BJ (cell line): ENCODE measurements around the gene RAB13. TPM values are rescaled to one million over a fixed set of nuclear protein-coding genes. Genes with fewer than 3 reads are reported as not detected.

Experiments used
- CTCF ChIA-PET: fragments of 350-600 bp; formaldehyde crosslinking; extraction: SDS; loops from one replicate; lab custom pipeline; 2021; ENCODE audit warnings: antibody characterized with exemption, inconsistent platforms; lab: Yijun Ruan, JAX
- POLR2A ChIA-PET: fragments of 300-600 bp; sonication (Branson Sonifier 250); formaldehyde crosslinking; extraction: SDS; loops from one replicate; lab custom pipeline; 2021; ENCODE audit warnings: antibody characterized with exemption; lab: Charles Lee
- DNase-seq: peaks from one replicate; pipeline ENCODE4 v3.0.0-alpha.2; 2011; ENCODE audit warnings: low read depth
- H3K27me3 ChIP-seq: 2 replicates; pipeline ENCODE4 v1.6.0; 2011; ENCODE audit warnings: low read length; ENCODE audit not compliant: control insufficient read depth, insufficient read depth
- H3K36me3 ChIP-seq: 2 replicates; pipeline ENCODE4 v1.5.1; 2011; ENCODE audit warnings: low read length; ENCODE audit not compliant: control insufficient read depth, insufficient read depth
- H3K4me3 ChIP-seq: 2 replicates; pipeline ENCODE4 v1.5.1; 2011; ENCODE audit warnings: low read depth, mild to moderate bottlenecking, control low read depth, low read length
- polyA plus RNA-seq: library from polyadenylated mRNA; depleted of rRNA; stranded (reverse); fragments of >200 nt; gene quantifications from 2 replicates; pipeline ENCODE4 v1.2.3, GENCODE V29; 2011
- TF ChIP-seq, protein P1 (sequence below): IDR thresholded peaks from 2 replicates; pipeline ENCODE4 v1.5.1; 2011; ENCODE audit warnings: low read depth, mild to moderate bottlenecking, control low read depth, inconsistent platforms, low read length, moderate library complexity; ENCODE audit not compliant: insufficient read depth

The RAB13 gene
- polyA plus RNA-seq, 1 experiment: 69.5 TPM

DNA sequence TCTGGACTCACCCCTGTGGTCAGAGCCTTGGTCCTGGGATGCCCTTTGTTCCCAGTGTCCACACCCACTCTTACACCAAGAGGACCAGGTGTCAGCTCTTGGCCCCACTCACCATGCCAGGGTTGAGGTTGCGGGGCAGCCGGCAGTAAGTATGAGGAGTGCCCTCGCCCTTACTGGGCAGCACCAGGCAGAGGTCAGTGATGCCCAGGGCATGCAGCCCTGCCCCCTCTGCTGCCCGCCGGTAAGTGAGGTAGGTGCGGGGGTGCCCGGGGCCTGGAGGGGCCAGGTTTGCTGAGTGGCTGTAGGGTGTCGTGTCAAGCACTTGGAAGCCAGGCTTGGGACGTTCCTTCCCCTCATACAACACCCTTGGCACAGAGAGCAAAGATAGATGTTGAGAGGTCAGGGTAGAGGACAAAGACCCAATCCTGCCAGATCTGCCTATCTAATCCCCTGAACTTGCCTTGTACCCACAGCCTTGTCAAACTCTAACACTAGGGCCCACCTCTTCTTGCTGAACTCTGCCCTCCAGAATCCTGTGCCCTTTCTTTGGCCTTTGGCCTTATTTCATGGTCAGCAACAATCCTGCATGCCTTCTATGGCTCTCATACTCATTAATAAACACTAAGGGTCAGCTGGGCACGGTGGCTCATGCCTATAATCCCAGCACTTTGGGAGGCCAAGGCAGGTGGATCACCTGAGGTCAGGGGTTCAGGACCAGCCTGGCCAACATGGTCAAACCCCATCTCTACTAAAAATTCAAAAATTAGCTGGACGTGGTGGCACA is 43.2 kb downstream of the RAB13 start:
- CTCF ChIA-PET: interaction anchor here (0.6 to 1.1 kb wide), 2 partner anchors 59 to 126 kb away, joined by 3 read pairs; no protein-coding TSS in a partner anchor
- TF ChIP-seq, protein P1, sequence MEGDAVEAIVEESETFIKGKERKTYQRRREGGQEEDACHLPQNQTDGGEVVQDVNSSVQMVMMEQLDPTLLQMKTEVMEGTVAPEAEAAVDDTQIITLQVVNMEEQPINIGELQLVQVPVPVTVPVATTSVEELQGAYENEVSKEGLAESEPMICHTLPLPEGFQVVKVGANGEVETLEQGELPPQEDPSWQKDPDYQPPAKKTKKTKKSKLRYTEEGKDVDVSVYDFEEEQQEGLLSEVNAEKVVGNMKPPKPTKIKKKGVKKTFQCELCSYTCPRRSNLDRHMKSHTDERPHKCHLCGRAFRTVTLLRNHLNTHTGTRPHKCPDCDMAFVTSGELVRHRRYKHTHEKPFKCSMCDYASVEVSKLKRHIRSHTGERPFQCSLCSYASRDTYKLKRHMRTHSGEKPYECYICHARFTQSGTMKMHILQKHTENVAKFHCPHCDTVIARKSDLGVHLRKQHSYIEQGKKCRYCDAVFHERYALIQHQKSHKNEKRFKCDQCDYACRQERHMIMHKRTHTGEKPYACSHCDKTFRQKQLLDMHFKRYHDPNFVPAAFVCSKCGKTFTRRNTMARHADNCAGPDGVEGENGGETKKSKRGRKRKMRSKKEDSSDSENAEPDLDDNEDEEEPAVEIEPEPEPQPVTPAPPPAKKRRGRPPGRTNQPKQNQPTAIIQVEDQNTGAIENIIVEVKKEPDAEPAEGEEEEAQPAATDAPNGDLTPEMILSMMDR: no peak

DNA sequence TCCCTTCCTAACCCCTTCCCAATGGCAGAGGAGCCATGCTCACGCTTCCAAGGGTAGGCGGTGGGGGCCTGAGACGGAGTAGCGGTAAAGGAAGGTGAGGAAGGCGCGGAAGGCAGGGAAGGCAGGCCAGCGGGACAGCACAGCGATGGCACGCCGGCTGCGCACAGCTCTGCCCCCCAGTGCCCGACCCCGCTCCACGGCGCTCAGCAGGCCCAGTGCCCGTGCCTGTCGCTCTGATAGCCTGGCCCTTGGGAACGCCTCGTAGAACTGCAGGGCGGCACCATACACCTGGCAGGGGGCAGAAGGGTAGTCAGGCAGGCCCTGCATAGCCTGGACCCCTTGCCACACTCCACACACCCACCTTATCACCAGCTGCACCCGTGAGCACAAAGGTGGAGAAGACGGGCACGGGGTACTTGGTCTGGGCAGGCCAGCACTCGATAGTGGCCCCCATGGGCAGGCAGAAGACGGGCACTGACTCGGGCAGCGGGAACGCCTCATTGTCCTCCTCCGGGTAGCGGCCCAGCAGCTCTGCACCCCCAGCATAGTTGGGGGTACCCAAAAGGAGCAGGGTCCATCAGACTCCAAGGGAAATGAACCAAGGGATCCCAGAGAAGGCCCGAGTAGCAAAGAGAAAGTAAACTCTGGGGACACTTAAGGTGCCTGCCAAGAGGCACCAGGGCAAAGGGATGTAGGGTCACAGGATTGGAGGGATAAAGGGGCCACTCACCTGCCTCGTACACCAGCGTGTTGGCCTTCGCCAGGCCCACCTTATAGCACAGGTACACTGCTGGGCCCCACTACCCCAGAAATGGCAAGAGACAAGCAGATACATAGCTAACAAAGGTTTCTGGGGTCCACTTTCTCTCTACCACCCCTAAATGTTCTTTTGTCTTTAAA is 44.1 kb downstream of the RAB13 start:
- H3K4me3 ChIP-seq: no peak overlapping the region
- DNase-seq: no peak
- peaks cover 17% of the 10 kb centered on the region for H3K36me3 ChIP-seq
- ChIA-PET POLR2A (no interaction called here), CTCF (no interaction called here)
- TF ChIP-seq, protein P1: no peak
- no peaks in the 10 kb centered on the region for H3K27me3 ChIP-seq

More for the DNA sequence above, 43.2 kb downstream of the RAB13 start:
- Histone ChIP-seq H3K4me3 (no peak overlapping the region), H3K27me3 (no peaks in the 10 kb centered on the region), H3K36me3 (peaks cover 12% of the 10 kb centered on the region)
- POLR2A ChIA-PET: no interaction called here
- DNase-seq: no peak

DNA sequence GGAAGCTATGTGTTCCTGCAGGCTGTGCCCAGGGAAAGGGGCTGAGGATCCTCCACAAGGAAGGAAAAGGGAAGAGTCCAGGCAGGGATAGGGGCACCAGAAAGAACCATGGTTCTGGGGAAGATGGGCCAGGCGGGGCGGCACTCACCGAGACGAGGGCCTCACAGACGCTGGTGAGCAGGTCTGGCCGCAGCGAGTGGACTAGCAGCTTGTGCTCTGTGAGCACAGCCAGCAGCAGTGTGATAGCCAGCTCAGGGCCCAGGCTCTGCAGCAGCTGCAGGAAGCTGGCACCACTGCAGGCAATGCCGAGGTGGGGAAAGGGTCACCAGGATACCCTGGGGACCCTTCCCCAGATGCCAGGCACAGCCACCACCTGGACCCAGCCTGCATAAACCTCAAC is 45.4 kb downstream of the RAB13 start:
- POLR2A ChIA-PET: no interaction called here
- Histone ChIP-seq H3K4me3 (no peak overlapping the region), H3K36me3 (peaks cover 27% of the 10 kb centered on the region), H3K27me3 (no peaks in the 10 kb centered on the region)
- DNase-seq: no peak
- TF ChIP-seq, protein P1: no peak
- CTCF ChIA-PET: interaction anchor here (1.2 to 1.6 kb wide), 2 partner anchors 23 to 143 kb away, joined by 3 to 5 read pairs; partner anchors contain the start of gene SLC39A1

DNA sequence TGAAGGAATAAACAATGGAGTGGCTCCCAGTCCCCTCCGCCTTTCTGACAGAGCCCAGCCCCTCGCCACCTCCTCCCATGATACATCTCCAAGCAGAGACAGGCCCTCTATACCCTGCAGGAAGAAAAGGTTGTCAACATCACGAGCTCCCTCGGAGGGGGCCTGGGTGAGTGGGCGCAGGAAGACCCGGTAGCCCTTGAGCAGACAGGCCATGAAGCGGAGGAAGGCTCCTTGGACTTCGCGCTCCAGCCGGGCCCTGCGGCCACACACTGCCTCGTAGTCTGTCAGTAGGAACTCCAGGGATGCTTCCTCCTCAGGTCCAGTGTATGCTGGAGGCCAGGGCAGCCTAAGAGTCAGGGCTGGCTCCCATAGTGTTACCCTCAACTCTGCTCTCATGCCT is 46.7 kb downstream of the RAB13 start:
- Histone ChIP-seq H3K36me3 (peaks cover 32% of the 10 kb centered on the region), H3K4me3 (no peak overlapping the region), H3K27me3 (no peaks in the 10 kb centered on the region)
- ChIA-PET CTCF (interaction anchor here (1.1 to 1.6 kb wide), 2 partner anchors 24 to 93 kb away, joined by 3 to 5 read pairs; partner anchors contain the start of gene SLC39A1), POLR2A (no interaction called here)
- DNase-seq: no peak
- TF ChIP-seq, protein P1: no peak

DNA sequence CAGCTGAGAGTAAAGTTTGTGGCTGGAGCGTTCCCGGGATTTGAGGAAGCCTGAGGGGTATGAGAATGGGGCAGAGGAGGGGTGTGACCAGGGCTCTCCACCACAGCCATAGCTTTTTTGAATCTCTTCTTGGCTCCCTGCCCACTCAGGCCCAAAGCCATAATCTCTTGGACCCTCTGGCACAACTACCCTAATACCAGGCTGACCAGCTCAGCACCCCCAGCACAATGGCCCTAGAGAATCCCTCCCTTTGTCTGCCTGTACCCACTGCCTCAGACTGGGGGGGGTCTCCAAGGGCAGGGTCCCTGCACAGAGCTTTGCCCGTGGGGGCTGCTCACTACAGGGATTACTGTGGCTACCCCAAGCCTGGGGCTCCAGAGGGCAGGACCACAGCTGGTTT is 47.1 kb downstream of the RAB13 start:
- no peaks in the 10 kb centered on the region for H3K27me3 ChIP-seq
- H3K36me3 ChIP-seq: peaks cover 33% of the 10 kb centered on the region
- no peak for DNase-seq
- H3K4me3 ChIP-seq: no peak overlapping the region
- POLR2A ChIA-PET: no interaction called here
- TF ChIP-seq, protein P1: no peak
- CTCF ChIA-PET: interaction anchor here (0.5 to 1.1 kb wide), 2 partner anchors 40 to 93 kb away, joined by 3 to 4 read pairs; no protein-coding TSS in a partner anchor
